Activated CD4-positive, CD25-positive, alpha-beta regulatory T cell treated with anti-CD3 and anti-CD28 coated beads, Interleukin-2, amount 50 U/mL, for 16 hours (primary cell): ENCODE results near the gene PALM.

ENCODE experiments used
- DNase-seq: peaks from one replicate; pipeline ENCODE4 v3.0.0-alpha.2; 2020; ENCODE audit warnings: low read depth, low spot score

The PALM gene

GRCh38 chr19:750640-751423 lies 42.1 kb downstream of the PALM start, which contains the start of gene MISP:
Gene MISP (plus strand): TSS chr19:751112. CDS start chr19:756947, 5,835 bp downstream.
- no peak for DNase-seq

GRCh38 chr19:751501-752341 lies 43.0 kb downstream of the PALM start:
- no peak for DNase-seq

- DNase-seq, result no peak
These were observed 44.1 kb downstream of the PALM start for GRCh38 chr19:752652-753517.

- DNase-seq, result no peak
These were observed 45.8 kb downstream of the PALM start for GRCh38 chr19:754530-754929.

GRCh38 chr19:755063-755462 lies 46.3 kb downstream of the PALM start:
- DNase-seq, result no peak

GRCh38 chr19:756236-756635 lies 47.5 kb downstream of the PALM start:
- no peak for DNase-seq

GRCh38 chr19:756821-757688 lies 48.3 kb downstream of the PALM start:
- no peak for DNase-seq

- DNase-seq, result no peak
These were observed 49.3 kb downstream of the PALM start for GRCh38 chr19:757811-758668.

- no peak for DNase-seq
These were observed 54.4 kb downstream of the PALM start for GRCh38 chr19:763181-763580.

- DNase-seq, result no peak
These were observed 55.1 kb downstream of the PALM start for GRCh38 chr19:763869-764268.

GRCh38 chr19:764301-764700 lies 55.6 kb downstream of the PALM start:
- no peak for DNase-seq

GRCh38 chr19:765179-765738 lies 56.5 kb downstream of the PALM start:
- no peak for DNase-seq

- DNase-seq, result no peak
These were observed 59.7 kb downstream of the PALM start for GRCh38 chr19:768424-768823.

GRCh38 chr19:769616-770015 lies 60.9 kb downstream of the PALM start:
- DNase-seq, result no peak

GRCh38 chr19:771332-771785 lies 62.6 kb downstream of the PALM start:
- DNase-seq, result no peak

- DNase-seq, result no peak
These were observed 63.3 kb downstream of the PALM start for GRCh38 chr19:772063-772462.

GRCh38 chr19:772730-773436 lies 64.1 kb downstream of the PALM start:
- DNase-seq, result no peak

- no peak for DNase-seq
These were observed 67.8 kb downstream of the PALM start for GRCh38 chr19:776549-776948.
